Kidney (tissue), 14 donors: ENCODE measurements around the gene HDDC3. TPM values are rescaled to one million over a fixed set of nuclear protein-coding genes. Genes with fewer than 3 reads are reported as not detected.

Source experiments
- DNase-seq, 5 donors: peaks; one replicate each; pipeline ENCODE4 v3.0.0-alpha.2; 2013 to 2020
- FAIRE-seq: peaks from 2 replicates; lab custom pipeline; 2012; peaks lifted over from hg19 to GRCh38; lab: Jason Lieb, UNC
- H3K27ac ChIP-seq, 2 donors: one replicate each; pipeline ENCODE4 v1.7.0; 2013; ENCODE audit warnings: low read depth in 2 of 2, low read length in 2 of 2, inconsistent platforms in 1 of 2
- H3K27me3 ChIP-seq: one replicate; pipeline ENCODE4 v1.7.1; 2013; ENCODE audit warnings: low read length, inconsistent platforms; ENCODE audit not compliant: control insufficient read depth, insufficient read depth
- H3K36me3 ChIP-seq, 3 donors: one replicate each; pipeline versions ENCODE4 v1.7.0 to v1.7.1; 2013; ENCODE audit warnings: low read length in 3 of 3, control low read depth in 1 of 3, inconsistent platforms in 1 of 3; ENCODE audit not compliant: insufficient read depth in 3 of 3, control insufficient read depth in 2 of 3
- H3K4me1 ChIP-seq, 3 donors: one replicate each; pipeline versions ENCODE4 v1.7.0 to v1.7.1; 2013; ENCODE audit warnings: low read length in 3 of 3, inconsistent platforms in 1 of 3, low read depth in 1 of 3; ENCODE audit not compliant: control insufficient read depth in 2 of 3, insufficient read depth in 2 of 3
- H3K4me3 ChIP-seq, 3 donors: one replicate each; pipeline versions ENCODE4 v1.7.0 to v1.8.1; 2013; ENCODE audit warnings: low read length in 3 of 3, control low read depth in 1 of 3, inconsistent platforms in 1 of 3
- H3K9ac ChIP-seq, 3 donors: one replicate each; pipeline versions ENCODE4 v1.7.0 to v1.7.1; 2013; ENCODE audit warnings: low read length in 3 of 3, control low read depth in 1 of 3, inconsistent platforms in 1 of 3
- H3K9me3 ChIP-seq, 3 donors: one replicate each; pipeline versions ENCODE4 v1.7.0 to v1.7.1; 2013; ENCODE audit warnings: low read length in 3 of 3, control low read depth in 1 of 3, inconsistent platforms in 1 of 3; ENCODE audit not compliant: control insufficient read depth in 2 of 3, insufficient read depth in 1 of 3
- CTCF ChIP-seq: IDR thresholded peaks from 3 replicates; pipeline ENCODE4 v1.5.1; 2012; ENCODE audit warnings: mild to moderate bottlenecking, moderate library complexity, borderline replicate concordance; ENCODE audit not compliant: insufficient read depth; ENCODE audit errors: extremely low read depth
- intact Hi-C: fragments of 100-400 bp; cut with DNase I; formaldehyde crosslinking; loops from one replicate; pipeline ENCODE4 v1.11.1; 2022
- polyA plus RNA-seq: library from polyadenylated mRNA; stranded (reverse); fragments of 350-450 nt; fragmentation: Illumina TruSeq; extraction: RNeasy Lipid Tissue Mini Kit (QIAGEN cat#74804); gene quantifications from one replicate; pipeline ENCODE4 v1.2.3, GENCODE V29; 2014; ENCODE audit warnings: low read depth, low replicate concordance; ENCODE audit not compliant: insufficient read depth
- total RNA-seq: library from RNA; stranded (reverse); fragmentation: NEBNext Ultra II Directional; extraction: Animal tissue kit (Norgen Biotek cat#: 25700); gene quantifications from one replicate; pipeline ENCODE4 v1.2.1, GENCODE V29; 2021
- donor health status: control.
- donor health status: control.
- donor health status: control.
- donor health status: control.
- donor health status: control.
- donor health status: DM: yes; HTN: yes; CAD: no.
- donor health status: Normal renal cell carcinoma (clear cell type).

Gene HDDC3
- total and polyA plus RNA-seq, 2 donors from 2014 or later = 15.5 to 47.3 TPM

- no peak for TF ChIP-seq CTCF
- Histone ChIP-seq H3K4me3 (peak overlapping the region in 1 of 3 donors; percentile 95), H3K9ac (no peak overlapping the region), H3K36me3 (peaks cover 0 to 19% (median 13%) of the 10 kb centered on the region in 3 donors), H3K27me3 (no peaks in the 10 kb centered on the region), H3K9me3 (no peaks in the 10 kb centered on the region), H3K27ac (peak overlapping the region in 1 of 2 donors; percentile 2), H3K4me1 (peaks cover 0 to 12% (median 5%) of the 10 kb centered on the region in 3 donors)
- intact Hi-C loops = no loop called here
- DNase-seq (peak in 1 of 5 donors; percentile 55), FAIRE-seq (no peak)
Measured at GRCh38 chr15:90953947-90954711, 21.8 kb upstream of the HDDC3 start.

GRCh38 chr15:90952901-90953677, 20.7 kb upstream of the HDDC3 start:
- no peaks in the 10 kb centered on the region for H3K9me3 ChIP-seq
- no peak for TF ChIP-seq CTCF
- H3K36me3 ChIP-seq = peaks cover 0 to 20% (median 16%) of the 10 kb centered on the region in 3 donors
- DNase-seq (peak in 1 of 5 donors; percentile 70), FAIRE-seq (no peak)
- H3K9ac ChIP-seq = no peak overlapping the region
- H3K4me3 ChIP-seq = no peak overlapping the region
- peaks cover 0 to 12% (median 5%) of the 10 kb centered on the region in 3 donors for H3K4me1 ChIP-seq
- H3K27me3 ChIP-seq = no peaks in the 10 kb centered on the region
- intact Hi-C loops = no loop called here
- H3K27ac ChIP-seq = no peak overlapping the region

GRCh38 chr15:90950676-90951075, 18.3 kb upstream of the HDDC3 start:
- TF ChIP-seq CTCF = no peak
- H3K9me3 ChIP-seq = no peaks in the 10 kb centered on the region
- no peak overlapping the region for H3K27ac ChIP-seq
- no peaks in the 10 kb centered on the region for H3K27me3 ChIP-seq
- H3K4me3 ChIP-seq = no peak overlapping the region
- intact Hi-C loops = no loop called here
- FAIRE-seq = no peak
- peaks cover 0 to 4% (median 0%) of the 10 kb centered on the region in 3 donors for H3K4me1 ChIP-seq
- H3K36me3 ChIP-seq = peaks cover 0 to 25% (median 24%) of the 10 kb centered on the region in 3 donors
- DNase-seq = no peak
- H3K9ac ChIP-seq = no peak overlapping the region
